Fibroblast of the aortic adventitia (primary cell): ENCODE data around the gene ELAVL2. TPM values are rescaled to one million over a fixed set of nuclear protein-coding genes. Genes with fewer than 3 reads are reported as not detected.

Experiments
- DNase-seq: peaks from one replicate; pipeline ENCODE4 v3.0.0-alpha.2; 2010; ENCODE audit warnings: low read depth
- H3K4me3 ChIP-seq: 2 replicates; pipeline ENCODE4 v1.5.1; 2011; ENCODE audit warnings: low read depth, mild to moderate bottlenecking, control low read depth, low read length, moderate library complexity
- total RNA-seq: library from RNA; depleted of rRNA; stranded (reverse); fragments of >200 nt; gene quantifications from 2 replicates; pipeline ENCODE4 v1.2.3, GENCODE V29; 2012; ENCODE audit warnings: low replicate concordance
- TF ChIP-seq, protein P1 (sequence below): IDR thresholded peaks from 2 replicates; pipeline ENCODE4 v1.5.1; 2011; ENCODE audit warnings: mild to moderate bottlenecking, low read length, control low read depth, inconsistent platforms; ENCODE audit not compliant: insufficient read depth

Gene ELAVL2
- total RNA-seq, 1 donor, result 0.81 TPM

DNA sequence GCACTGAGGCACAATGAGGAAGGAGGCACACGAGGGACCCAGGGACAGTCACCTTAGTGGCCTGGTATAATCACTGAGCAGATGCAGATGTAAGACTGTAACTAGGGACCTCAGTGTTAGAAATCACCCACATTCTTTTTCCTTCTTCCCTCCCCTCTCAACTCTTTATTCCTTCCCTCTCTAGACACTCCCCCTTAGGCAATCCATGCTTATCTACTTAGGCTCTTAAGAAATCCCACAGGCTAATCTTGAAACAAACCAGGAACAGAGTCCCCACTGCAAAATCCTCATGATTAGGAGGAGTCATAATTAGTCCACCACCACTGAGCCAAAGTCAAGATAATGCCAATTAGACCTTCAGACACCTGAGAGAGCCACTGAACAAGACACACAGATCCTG is 84.7 kb downstream of the ELAVL2 start:
- no peak overlapping the region for H3K4me3 ChIP-seq
- TF ChIP-seq, protein P1, sequence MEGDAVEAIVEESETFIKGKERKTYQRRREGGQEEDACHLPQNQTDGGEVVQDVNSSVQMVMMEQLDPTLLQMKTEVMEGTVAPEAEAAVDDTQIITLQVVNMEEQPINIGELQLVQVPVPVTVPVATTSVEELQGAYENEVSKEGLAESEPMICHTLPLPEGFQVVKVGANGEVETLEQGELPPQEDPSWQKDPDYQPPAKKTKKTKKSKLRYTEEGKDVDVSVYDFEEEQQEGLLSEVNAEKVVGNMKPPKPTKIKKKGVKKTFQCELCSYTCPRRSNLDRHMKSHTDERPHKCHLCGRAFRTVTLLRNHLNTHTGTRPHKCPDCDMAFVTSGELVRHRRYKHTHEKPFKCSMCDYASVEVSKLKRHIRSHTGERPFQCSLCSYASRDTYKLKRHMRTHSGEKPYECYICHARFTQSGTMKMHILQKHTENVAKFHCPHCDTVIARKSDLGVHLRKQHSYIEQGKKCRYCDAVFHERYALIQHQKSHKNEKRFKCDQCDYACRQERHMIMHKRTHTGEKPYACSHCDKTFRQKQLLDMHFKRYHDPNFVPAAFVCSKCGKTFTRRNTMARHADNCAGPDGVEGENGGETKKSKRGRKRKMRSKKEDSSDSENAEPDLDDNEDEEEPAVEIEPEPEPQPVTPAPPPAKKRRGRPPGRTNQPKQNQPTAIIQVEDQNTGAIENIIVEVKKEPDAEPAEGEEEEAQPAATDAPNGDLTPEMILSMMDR, result no peak
- DNase-seq, result no peak

DNA sequence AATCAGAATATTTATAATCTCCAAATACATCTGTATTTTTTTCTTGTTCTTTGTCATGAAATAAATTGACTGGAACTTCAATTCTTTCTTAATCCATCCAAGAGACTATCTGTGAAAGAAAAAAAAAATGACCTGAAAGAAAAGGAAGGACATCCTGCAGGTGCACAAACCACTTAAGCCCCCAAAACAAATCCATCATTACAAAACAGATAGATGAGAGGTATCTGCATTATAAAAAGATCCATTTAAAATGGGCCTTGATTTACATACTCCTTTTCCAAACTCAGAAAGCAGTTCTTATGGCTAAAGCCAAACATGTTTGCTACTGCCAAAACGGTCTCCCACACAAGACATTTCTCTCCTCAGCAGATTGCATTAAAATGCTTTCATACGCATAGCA is 85.5 kb downstream of the ELAVL2 start:
- TF ChIP-seq, protein P1, result no peak
- H3K4me3 ChIP-seq, result no peak overlapping the region
- DNase-seq, result no peak

DNA sequence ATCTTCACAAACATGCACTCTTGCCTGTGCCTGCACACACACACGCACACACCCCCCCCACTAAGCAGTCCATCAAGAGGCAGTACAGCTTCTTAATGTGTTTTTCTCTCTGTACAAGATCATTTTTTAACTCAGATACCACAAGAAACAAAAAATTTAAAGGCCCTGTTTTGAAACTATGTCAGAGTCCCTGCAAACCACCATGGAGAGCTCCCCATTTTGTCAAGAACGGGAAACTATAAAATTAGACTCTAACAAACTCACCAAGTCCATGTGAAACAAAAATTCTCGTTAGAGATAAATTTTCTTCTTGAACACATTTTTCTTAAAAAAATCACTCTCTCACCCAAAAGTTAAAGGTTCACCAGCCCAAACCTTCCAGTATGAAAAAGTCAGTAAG is 86.3 kb downstream of the ELAVL2 start:
- TF ChIP-seq, protein P1, result no peak
- DNase-seq, result no peak

DNA sequence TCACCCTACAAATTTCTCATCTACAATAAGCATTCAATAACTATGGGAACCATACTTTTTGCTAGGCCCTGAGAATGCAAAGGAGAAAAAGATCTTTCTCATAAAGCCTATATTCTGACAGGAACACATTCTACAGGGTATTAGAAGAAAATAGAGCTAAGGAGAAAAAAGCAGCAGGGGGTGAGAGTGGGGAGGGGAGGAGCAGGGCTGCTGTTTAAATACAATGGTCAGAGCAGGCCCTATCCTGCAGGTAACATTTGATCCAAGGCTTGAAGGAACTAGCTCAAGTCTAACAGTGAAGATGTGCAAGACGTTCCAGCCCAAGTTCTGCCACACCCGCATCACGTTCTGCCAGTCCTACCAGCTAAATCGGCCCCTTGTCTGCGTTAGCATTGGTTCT is 89.7 kb downstream of the ELAVL2 start:
- TF ChIP-seq, protein P1, result no peak
- no peak overlapping the region for H3K4me3 ChIP-seq
- DNase-seq, result no peak

More for the DNA sequence above, 86.3 kb downstream of the ELAVL2 start:
- no peak overlapping the region for H3K4me3 ChIP-seq

DNA sequence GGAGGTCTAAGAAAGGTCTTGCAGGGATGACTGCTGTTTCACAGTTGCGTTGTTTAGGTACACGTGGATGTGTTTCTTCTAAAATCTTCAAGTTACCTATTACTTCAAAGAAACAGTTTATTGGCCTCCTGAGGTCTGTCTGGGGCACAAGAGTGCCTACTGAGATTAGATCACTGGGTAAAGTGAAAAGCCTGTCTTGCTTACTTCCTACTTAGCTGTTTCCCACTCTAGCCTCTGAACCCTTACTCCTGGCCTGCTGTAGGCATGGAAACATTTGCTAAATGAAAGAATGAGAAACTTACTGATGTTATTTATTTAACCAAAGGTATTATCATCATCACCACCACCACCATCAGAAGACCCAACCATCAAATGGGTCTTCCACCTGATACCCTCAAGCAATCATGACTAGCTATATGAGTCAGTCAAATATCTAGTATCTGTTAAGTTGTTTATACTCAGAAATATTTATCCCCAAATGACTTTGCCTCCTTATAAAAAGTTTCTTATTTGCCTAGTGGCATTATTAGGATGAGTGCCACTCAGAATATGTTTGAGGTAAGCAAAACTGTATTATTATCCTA is 92.5 kb downstream of the ELAVL2 start:
- DNase-seq, result no peak
- TF ChIP-seq, protein P1, result no peak
- no peak overlapping the region for H3K4me3 ChIP-seq

DNA sequence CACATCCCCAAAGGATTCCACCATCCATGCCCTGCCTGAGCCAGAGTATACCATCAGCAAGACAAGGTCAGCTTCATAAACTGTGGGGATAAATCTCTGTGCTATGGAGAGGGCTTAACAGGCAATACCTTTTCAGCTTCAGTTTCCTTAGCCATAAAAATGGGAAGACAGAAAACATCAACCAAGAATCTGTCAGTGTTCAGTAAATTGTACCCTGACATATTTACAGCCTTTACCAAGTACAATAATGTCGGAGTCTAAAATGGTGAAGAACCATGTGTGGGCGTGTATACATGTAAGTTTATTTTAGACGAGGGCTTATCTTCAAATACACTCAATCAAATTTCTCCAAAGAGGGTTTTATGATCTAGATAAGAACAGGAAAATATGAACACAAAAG is 94.7 kb downstream of the ELAVL2 start:
- DNase-seq, result no peak
- no peak overlapping the region for H3K4me3 ChIP-seq
- TF ChIP-seq, protein P1, result no peak

DNA sequence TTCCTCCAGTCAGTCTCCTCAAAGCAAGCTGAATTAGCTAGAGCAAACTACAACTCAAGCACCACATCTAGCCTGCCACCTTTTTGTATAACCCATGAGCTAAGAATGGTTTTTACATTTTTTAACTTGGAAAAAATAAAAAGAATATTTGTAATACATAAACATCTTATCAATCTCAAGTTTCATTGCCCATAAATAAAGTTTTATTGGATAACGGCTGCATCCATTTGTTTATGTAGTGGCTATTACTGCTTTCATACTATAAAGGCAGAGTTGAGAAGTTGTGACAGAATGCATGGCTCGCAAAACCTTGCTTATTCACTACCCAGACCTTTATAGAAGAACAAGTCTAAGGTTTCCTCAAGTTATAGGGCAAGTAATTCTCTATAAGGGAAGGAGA is 95.7 kb downstream of the ELAVL2 start:
- DNase-seq, result no peak
- TF ChIP-seq, protein P1, result no peak
- no peak overlapping the region for H3K4me3 ChIP-seq
